Urothelium cell line (cell line): Measurements from ENCODE around the gene DUSP8.
"Not testable (repeated sequence)": the region's sequence is repeated elsewhere in the genome, so short reads cannot be mapped to it uniquely, and the experiment has no call there.

ENCODE experiments used
- DNase-seq: peaks from one replicate; pipeline ENCODE4 v3.0.0; 2011; ENCODE audit warnings: low spot score, mixed read lengths
- FAIRE-seq: peaks from 2 replicates; lab custom pipeline; 2011; peaks lifted over from hg19 to GRCh38; lab: Jason Lieb, UNC

DUSP8 gene

GRCh38 chr11:1589996-1590395 lies 17.9 kb upstream of the DUSP8 start:
- no peak for FAIRE-seq

GRCh38 chr11:1589191-1589963 lies 17.3 kb upstream of the DUSP8 start:
- FAIRE-seq, DNase-seq: not testable (repeated sequence)

More at GRCh38 chr11:1589996-1590395, 17.9 kb upstream of the DUSP8 start:
- no peak for DNase-seq

GRCh38 chr11:1586699-1587098 lies 14.6 kb upstream of the DUSP8 start:
- FAIRE-seq (no peak), DNase-seq (no peak)

DNA sequence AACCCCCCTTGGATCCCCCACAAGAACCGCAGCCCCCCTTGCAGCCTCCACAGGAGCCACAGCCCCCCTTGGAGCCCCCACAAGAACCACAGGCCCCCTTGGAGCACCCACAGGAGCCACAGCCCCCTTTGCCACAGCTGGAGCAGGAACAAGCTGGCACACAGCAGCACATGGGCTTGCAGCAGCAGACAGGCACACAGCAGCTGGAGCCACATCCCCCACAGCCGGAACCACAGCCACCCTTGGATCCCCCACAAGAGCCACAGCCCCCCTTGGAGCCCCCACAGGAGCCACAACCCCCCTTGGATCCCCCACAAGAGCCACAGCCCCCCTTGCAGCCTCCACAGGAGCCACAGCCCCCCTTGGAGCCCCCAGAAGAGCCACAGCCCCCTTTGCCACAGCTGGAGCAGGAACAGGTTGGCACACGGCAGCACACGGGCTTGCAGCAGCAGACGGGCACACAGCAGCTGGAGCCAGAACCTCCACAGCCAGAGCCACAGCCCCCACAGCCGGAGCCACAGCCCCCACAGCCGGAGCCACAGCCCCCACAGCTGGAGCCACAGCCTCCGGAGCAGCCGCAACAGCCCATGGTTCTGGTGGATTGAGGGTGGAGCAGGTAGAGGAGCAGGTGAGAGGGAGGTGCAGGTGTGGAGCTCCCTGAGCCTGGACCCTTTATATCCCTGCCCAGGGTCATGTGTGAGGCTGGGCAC lies 12.7 kb upstream of the DUSP8 start, which contains the start of gene KRTAP5-1:
KRTAP5-1 (minus strand) TSS at position 623 of the 710 bp plus-strand sequence; CDS start at position 589, 34 bp downstream.
- not testable (repeated sequence) for DNase-seq, FAIRE-seq

GRCh38 chr11:1582909-1583308 lies 10.8 kb upstream of the DUSP8 start:
- DNase-seq, FAIRE-seq: not testable (repeated sequence)

DNA sequence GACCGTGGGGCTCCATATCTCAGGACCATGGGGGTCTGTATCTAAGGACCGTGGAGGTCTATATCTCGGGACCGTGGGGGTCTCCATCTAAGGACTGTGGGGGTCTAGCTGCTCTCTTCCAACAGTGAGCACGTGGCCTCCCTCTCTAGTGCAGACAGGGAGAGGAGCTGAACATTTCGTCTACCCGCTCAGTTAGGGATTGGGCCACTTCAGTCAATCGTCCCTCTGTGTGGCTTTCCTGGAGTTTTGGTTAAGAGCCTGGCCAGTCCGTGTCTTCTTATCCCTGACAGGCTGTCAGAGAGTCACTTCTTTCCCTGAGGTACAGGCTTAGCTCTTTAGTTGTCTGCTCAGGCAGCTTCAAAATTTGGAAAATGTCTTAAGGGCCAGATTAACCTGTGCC lies 9.9 kb upstream of the DUSP8 start:
- DNase-seq (no peak), FAIRE-seq (no peak)

DNA sequence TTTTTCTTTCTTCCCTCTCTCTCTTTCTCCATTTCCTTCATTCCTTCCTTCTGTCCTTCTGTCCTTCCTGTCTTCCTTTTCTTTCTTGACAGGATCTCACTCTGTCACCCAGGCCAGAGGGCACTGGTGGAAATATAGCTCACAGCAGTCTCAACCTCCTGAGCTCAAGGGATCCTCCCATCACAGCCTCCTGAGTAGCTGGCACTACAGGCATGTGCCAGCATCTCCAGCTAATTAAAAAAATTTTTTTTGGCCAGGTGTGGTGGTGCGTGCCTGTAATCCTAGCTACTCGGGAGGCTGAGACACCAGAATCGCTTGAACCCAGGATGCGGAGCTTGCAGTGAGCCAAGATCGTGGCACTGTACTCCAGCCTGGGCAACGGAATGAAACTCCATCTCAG lies 4.8 kb upstream of the DUSP8 start:
- no peak for FAIRE-seq

GRCh38 chr11:1575756-1576155 lies 3.7 kb upstream of the DUSP8 start:
- DNase-seq, FAIRE-seq: not testable (repeated sequence)

More for the DNA sequence above, 4.8 kb upstream of the DUSP8 start:
- no peak for DNase-seq

GRCh38 chr11:1574933-1575242 lies 2.8 kb upstream of the DUSP8 start:
- no peak for DNase-seq
- no peak for FAIRE-seq

GRCh38 chr11:1574238-1574932 lies 2.3 kb upstream of the DUSP8 start:
- DNase-seq (peak; percentile 69), FAIRE-seq (no peak)

- FAIRE-seq (no peak), DNase-seq (peak; percentile 25)
Observed at GRCh38 chr11:1573903-1574237, 1.8 kb upstream of the DUSP8 start.

GRCh38 chr11:1573077-1573902 lies 1.2 kb upstream of the DUSP8 start:
- FAIRE-seq = no peak
- DNase-seq = no peak

GRCh38 chr11:1571760-1572196 lies 293 bp downstream of the DUSP8 start:
- FAIRE-seq (no peak), DNase-seq (no peak)

GRCh38 chr11:1570896-1571759 lies 943 bp downstream of the DUSP8 start:
- DNase-seq (no peak), FAIRE-seq (no peak)

DNA sequence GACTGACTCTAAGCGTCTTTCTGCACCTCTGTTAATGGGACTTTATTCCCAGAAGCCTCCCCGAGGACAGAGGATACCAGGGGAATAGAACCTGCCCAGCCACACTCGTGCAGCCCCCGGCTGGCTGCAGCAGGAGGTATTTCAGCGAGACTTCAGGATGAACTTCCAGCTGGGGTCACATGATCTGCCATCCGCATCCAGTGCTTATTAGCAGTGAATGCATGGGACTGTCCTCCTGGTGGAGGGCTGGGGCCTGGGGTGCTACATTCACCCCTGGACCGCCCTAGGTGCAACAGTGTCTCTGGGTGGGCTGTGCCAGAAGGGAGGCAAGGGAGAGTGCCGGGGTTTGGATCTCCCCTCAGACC lies 1.6 kb downstream of the DUSP8 start:
- FAIRE-seq (no peak), DNase-seq (no peak)

DNA sequence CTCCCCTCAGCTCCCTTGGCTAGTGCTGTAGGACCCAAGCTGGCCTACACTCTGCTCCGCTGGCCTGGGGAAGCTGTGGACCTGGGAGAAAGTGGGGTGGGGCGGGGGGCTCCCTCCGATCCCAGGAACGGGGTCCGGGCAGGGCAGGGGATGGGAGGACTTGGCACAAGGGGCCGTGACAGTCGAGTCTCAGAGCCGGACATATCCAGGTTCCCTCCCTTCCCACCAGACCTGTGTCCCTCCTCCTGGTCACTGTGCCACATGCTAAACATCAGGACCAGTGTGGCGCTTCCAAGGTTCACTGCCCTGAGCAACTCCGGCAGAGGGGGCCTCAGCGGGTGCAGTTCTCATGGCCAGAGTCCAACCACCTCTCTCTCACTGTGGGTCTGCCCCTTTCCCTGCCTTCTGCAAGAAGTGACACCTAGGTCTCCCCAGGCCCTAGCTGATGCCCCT lies 2.0 kb downstream of the DUSP8 start:
- FAIRE-seq (no peak), DNase-seq (no peak)

GRCh38 chr11:1569251-1569780 lies 2.8 kb downstream of the DUSP8 start:
- DNase-seq (no peak), FAIRE-seq (no peak)

DNA sequence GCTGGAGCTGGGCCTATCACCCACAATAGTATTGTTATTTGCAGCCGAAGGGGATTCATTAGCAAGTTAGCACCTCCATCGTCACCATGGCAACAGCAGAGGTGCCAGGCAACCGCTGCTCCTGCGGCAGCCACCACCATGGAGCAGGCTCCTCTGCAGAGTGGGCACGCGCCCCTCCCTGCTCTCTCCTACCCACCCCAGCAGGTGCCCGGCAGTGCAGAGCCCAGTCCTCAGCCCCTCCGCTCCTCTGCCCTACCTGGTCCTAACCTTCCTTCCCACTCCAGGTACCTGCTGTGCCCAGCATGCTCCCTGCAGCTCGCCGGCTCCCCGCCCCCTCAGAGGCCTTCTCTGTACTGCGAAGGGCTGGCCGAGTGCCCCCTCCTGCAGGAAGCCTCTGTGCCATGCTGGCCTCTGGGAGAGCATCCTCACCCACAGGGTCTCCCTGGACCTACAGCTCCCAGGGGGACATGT lies 3.6 kb downstream of the DUSP8 start:
- FAIRE-seq = no peak
- no peak for DNase-seq

GRCh38 chr11:1567721-1568100 lies 4.4 kb downstream of the DUSP8 start:
- no peak for DNase-seq
- no peak for FAIRE-seq
